ENCODE results near the gene SOX6. TPM values are rescaled to one million over a fixed set of nuclear protein-coding genes. Genes with fewer than 3 reads are reported as not detected.
"Not testable (repeated sequence)": the region's sequence is repeated elsewhere in the genome, so short reads cannot be mapped to it uniquely, and the experiment has no call there.

The SOX6 gene
- total RNA-seq, 4 donors from 2014 or later, result 17.9 to 27.9 (median 23.3) TPM

DNA sequence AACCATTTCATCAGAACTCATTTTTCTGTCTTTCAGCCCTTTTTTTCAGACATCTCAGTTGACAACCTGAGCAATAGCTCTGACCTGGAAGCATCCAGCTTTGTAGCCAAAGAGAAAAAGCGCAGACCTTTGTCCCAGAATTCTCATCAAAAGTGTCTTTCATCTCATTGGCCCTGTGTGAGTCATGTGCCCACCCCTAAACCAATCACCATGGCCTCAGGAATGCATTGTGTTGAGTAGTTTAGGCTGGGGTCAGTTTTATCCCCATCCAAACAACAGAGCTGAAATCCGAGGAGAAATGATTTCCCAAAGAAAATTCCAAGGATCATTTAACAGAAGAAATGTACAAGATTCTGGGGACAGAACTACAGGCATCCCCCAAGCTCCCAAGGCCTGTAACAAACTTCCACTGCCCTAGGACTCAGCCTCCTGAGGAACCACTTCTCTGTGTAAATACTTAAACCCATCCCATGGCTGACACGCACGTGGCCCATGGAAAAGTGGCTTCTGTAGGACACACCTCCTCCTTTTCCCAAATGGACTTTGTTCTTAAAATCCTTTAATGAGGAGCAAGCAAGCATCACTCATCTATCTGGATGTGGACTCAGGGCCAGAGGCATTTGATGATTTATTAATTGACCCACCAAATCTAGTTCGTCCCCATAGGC is 429.0 kb downstream of the SOX6 start:
- Histone ChIP-seq H3K27me3 (no peaks in the 10 kb centered on the region), H3K4me3 (replicated peaks in 1 of 3) (no peak overlapping the region), H3K9me3 (no peaks in the 10 kb centered on the region), H3K4me1 (no peaks in the 10 kb centered on the region), H3K27ac (no peak overlapping the region), H3K36me3 (no peaks in the 10 kb centered on the region)
- no peak for TF ChIP-seq POLR2A (IDR thresholded peaks at IDR 0.05)
- TF ChIP-seq, protein P1, sequence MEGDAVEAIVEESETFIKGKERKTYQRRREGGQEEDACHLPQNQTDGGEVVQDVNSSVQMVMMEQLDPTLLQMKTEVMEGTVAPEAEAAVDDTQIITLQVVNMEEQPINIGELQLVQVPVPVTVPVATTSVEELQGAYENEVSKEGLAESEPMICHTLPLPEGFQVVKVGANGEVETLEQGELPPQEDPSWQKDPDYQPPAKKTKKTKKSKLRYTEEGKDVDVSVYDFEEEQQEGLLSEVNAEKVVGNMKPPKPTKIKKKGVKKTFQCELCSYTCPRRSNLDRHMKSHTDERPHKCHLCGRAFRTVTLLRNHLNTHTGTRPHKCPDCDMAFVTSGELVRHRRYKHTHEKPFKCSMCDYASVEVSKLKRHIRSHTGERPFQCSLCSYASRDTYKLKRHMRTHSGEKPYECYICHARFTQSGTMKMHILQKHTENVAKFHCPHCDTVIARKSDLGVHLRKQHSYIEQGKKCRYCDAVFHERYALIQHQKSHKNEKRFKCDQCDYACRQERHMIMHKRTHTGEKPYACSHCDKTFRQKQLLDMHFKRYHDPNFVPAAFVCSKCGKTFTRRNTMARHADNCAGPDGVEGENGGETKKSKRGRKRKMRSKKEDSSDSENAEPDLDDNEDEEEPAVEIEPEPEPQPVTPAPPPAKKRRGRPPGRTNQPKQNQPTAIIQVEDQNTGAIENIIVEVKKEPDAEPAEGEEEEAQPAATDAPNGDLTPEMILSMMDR (IDR thresholded peaks at IDR 0.05), result no peak
- intact Hi-C loops (cut with DNase I), result no loop called here
- no peak for DNase-seq
- 75 to 91% methylated on average over 5 of the region's 5 CpGs for WGBS, 2 donors

DNA sequence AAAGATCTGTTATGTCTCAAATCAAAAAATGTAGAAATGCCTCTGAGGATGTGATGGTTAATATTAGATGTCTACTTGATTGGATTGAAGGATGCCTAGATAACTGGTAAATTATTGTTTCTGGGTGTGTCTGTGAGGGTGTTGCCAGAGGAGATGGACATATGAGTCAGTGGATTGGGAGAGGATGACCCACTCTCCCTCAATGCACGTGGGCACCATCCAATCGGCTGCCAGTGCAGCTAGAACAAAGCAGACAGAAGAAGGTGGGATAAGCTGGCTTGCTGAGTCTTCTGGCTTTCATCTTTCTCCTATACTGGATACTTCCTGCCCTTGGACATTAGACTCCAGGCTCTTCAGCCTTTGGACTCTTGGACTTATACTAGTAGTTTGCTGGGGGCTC is 430.3 kb downstream of the SOX6 start:
- Histone ChIP-seq H3K36me3 (no peaks in the 10 kb centered on the region), H3K27me3 (no peaks in the 10 kb centered on the region), H3K4me1 (no peaks in the 10 kb centered on the region), H3K4me3 (replicated peaks in 1 of 3) (no peak overlapping the region), H3K27ac (no peak overlapping the region), H3K9me3 (no peaks in the 10 kb centered on the region)
- no peak for DNase-seq
- WGBS, 2 donors, result 80 to 84% methylated on average over 2 of the region's 2 CpGs
- intact Hi-C loops (cut with DNase I), result no loop called here
- no peak for TF ChIP-seq POLR2A (IDR thresholded peaks at IDR 0.05)
- TF ChIP-seq, protein P1 (IDR thresholded peaks at IDR 0.05), result no peak

DNA sequence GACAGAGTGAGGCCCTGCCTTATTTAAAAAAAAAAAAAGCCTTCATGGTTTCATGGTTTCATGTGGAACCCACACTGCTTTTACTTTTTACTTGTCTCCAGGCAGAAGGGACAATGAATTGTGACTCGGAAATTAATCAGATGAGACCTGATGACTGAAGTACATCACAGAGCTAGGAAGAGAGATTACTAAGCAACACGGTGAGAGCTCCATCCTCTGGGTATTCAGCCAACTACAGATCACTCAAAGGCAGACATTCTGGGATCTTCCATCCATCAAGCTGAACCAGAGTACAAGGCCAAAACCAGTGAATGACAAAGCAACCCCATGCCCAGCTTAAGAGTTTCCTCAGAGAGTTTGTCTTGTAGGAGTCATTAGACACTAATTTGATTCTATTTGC is 433.2 kb downstream of the SOX6 start:
- Histone ChIP-seq H3K27me3 (no peaks in the 10 kb centered on the region), H3K27ac (no peak overlapping the region), H3K9me3 (no peaks in the 10 kb centered on the region), H3K4me3 (replicated peaks in 1 of 3) (no peak overlapping the region), H3K36me3 (no peaks in the 10 kb centered on the region), H3K4me1 (no peaks in the 10 kb centered on the region)
- intact Hi-C loops (cut with DNase I), result no loop called here
- WGBS, 2 donors, result 56 to 65% methylated on average over 2 of the region's 2 CpGs
- DNase-seq, result no peak
- TF ChIP-seq, protein P1 (IDR thresholded peaks at IDR 0.05), result no peak
- no peak for TF ChIP-seq POLR2A (IDR thresholded peaks at IDR 0.05)

DNA sequence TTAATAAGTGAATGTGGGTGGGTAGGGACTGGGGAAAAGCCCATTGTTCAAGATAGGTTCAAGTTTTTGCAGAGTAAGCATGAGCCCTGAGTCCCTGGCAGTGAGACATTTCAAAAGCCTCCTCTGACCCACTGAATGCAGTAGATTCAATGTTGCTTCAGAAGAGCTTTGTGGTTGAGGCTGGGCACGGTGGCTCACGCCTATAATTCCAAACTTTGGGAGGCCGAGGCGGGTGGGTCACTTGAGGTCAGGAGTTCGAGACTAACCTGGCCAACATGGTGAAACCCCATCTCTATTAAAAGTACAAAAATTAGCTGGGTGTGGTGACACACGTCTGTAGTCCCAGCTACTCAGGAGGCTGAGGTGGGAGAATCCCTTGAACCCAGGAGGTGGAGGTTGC is 433.6 kb downstream of the SOX6 start:
- H3K27ac ChIP-seq; H3K4me3 ChIP-seq (replicated peaks in 1 of 3); DNase-seq; H3K27me3 ChIP-seq; H3K4me1 ChIP-seq; intact Hi-C loops (cut with DNase I); H3K9me3 ChIP-seq; H3K36me3 ChIP-seq: not testable (repeated sequence)
- WGBS, 2 donors, result 92 to 95% methylated on average over 4 to 6 of the region's 6 CpGs

DNA sequence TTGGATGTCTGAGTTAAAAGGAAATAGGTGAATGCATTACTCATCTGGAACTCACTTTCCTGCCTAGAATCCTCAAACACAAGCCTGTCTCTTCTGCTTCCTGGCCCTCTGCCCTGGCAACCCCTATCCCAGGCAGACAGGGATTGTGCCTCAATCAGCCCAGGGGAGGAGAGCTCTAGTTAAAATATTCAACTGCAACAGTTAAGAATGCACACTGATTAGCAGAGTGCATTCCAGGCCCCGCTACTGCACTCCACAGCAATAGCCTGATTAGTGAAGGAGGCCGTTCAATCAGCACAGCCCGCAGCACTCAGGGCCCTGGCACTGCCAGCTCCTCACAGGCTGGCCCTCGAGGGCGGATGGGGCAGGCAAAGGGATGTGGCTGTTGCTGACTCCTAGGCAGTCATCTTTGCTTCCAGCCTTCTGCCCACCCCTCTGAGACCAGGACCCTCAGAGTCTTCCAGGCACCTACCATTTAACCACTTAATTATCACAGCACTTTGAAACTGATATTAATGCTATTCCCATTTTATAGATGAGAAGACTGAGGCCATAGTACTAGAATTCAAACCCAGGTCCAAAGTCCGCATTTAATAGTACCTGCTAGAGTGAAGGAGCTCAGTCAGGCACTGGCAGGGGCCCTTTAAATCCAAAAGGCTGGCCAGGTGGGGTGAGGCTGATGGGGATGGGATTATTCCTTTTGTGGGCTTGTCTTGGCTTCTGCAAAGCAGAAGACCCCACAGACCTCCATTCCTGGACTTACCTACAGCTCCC is 435.3 kb downstream of the SOX6 start:
- H3K9me3 ChIP-seq, result no peaks in the 10 kb centered on the region
- intact Hi-C loops (cut with DNase I), result no loop called here
- H3K27ac ChIP-seq, result no peak overlapping the region
- 55 to 80% methylated on average over 2 to 6 of the region's 6 CpGs for WGBS, 2 donors
- H3K4me1 ChIP-seq, result no peaks in the 10 kb centered on the region
- no peak for DNase-seq
- TF ChIP-seq, protein P1 (IDR thresholded peaks at IDR 0.05), result no peak
- TF ChIP-seq POLR2A (IDR thresholded peaks at IDR 0.05), result no peak
- no peaks in the 10 kb centered on the region for H3K36me3 ChIP-seq
- no peaks in the 10 kb centered on the region for H3K27me3 ChIP-seq
- H3K4me3 ChIP-seq (replicated peaks in 1 of 3), result no peak overlapping the region
